ENCODE measurements around the gene KLHL17. TPM values are rescaled to one million over a fixed set of nuclear protein-coding genes. Genes with fewer than 3 reads are reported as not detected.

KLHL17 gene
- total RNA-seq, 1 experiment from 2014 or later: 27.8 TPM

DNA sequence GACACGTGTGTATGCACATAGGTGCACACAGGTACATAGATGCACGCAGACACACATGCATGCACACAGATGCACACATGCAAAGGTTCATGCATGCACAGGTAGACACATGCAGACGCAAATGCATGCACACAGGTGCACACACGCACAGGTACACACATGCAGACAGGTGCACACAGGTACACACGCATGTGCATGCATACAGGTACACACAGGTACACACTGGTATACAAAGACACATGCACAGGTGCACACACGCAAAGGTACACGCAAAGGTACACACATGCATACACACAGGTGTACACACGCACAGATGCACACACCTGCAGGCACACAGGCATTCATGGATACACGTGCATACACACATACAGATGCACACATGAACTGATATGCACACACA is 10.1 kb upstream of the KLHL17 start:
- no peak overlapping the region for H3K4me3 Mint-ChIP-seq (ENCODE audit: low read depth, unreplicated experiment)
- CTCF ChIA-PET: no interaction called here
- H3K4me1 Mint-ChIP-seq (ENCODE audit: low read depth, unreplicated experiment): no peaks in the 10 kb centered on the region
- TF ChIP-seq, protein P1, sequence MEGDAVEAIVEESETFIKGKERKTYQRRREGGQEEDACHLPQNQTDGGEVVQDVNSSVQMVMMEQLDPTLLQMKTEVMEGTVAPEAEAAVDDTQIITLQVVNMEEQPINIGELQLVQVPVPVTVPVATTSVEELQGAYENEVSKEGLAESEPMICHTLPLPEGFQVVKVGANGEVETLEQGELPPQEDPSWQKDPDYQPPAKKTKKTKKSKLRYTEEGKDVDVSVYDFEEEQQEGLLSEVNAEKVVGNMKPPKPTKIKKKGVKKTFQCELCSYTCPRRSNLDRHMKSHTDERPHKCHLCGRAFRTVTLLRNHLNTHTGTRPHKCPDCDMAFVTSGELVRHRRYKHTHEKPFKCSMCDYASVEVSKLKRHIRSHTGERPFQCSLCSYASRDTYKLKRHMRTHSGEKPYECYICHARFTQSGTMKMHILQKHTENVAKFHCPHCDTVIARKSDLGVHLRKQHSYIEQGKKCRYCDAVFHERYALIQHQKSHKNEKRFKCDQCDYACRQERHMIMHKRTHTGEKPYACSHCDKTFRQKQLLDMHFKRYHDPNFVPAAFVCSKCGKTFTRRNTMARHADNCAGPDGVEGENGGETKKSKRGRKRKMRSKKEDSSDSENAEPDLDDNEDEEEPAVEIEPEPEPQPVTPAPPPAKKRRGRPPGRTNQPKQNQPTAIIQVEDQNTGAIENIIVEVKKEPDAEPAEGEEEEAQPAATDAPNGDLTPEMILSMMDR (IDR thresholded peaks at IDR 0.05; ENCODE audit: unreplicated experiment): no peak
- intact Hi-C loops (cut with micrococcal nuclease; ENCODE audit: unreplicated experiment): no loop called here
- no TSS peak for BruUV-seq (replicated peaks)
- no peak overlapping the region for H3K27ac Mint-ChIP-seq (ENCODE audit: unreplicated experiment)
- peaks cover 22% of the 10 kb centered on the region for H3K36me3 Mint-ChIP-seq (ENCODE audit: insufficient read depth, unreplicated experiment)
- no peaks in the 10 kb centered on the region for H3K27me3 Mint-ChIP-seq (ENCODE audit: unreplicated experiment)
- H3K9me3 Mint-ChIP-seq (ENCODE audit: low read depth, unreplicated experiment): no peaks in the 10 kb centered on the region
- DNase-seq: no peak

DNA sequence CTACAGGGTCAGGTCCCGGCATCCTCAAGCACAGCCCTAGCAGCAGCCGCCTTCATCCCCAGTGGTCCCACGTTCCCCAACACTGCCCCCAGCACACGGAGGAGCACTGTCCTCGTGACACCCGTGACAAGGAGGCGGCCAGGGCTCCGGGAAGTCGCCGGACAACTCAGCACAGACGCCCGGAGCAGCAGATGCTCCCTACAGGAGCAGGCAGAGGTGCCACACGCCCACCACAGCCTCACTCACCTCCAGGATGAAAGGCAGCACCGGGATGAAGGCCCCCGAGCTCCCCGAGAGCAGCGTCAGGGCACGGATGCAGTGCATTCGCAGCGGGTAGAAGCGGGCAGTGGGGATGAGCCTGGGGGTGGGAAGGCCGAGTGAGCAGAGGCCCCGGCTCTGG is 9.5 kb upstream of the KLHL17 start:
- Mint-ChIP-seq H3K36me3 (ENCODE audit: insufficient read depth, unreplicated experiment) (peaks cover 17% of the 10 kb centered on the region), H3K27ac (ENCODE audit: unreplicated experiment) (no peak overlapping the region), H3K9me3 (ENCODE audit: low read depth, unreplicated experiment) (no peaks in the 10 kb centered on the region), H3K4me3 (ENCODE audit: low read depth, unreplicated experiment) (no peak overlapping the region), H3K4me1 (ENCODE audit: low read depth, unreplicated experiment) (no peaks in the 10 kb centered on the region), H3K27me3 (ENCODE audit: unreplicated experiment) (no peaks in the 10 kb centered on the region)
- TF ChIP-seq, protein P1 (IDR thresholded peaks at IDR 0.05; ENCODE audit: unreplicated experiment): no peak
- CTCF ChIA-PET: no interaction called here
- no TSS peak for BruUV-seq (replicated peaks)
- no peak for DNase-seq
- intact Hi-C loops (cut with micrococcal nuclease; ENCODE audit: unreplicated experiment): no loop called here

DNA sequence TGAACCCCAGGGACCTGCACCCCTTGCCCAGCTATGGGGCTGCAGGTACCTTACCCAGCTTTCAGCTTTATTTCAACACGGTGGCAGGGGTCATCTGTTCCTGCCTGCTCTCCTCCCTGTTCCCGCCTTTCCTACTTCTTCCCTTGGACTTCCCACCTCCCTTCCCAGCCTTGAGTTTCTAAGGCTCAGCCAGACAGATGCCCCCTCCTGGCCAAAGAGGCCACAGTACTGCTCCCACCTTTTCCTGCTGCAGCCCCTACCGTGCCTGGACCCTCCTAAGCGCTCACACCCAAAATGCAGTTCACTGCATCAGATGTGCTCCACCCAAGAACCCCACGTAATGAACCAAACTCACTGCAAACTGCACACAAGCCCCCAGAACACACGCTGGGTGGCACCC is 9.0 kb upstream of the KLHL17 start:
- H3K9me3 Mint-ChIP-seq (ENCODE audit: low read depth, unreplicated experiment): no peaks in the 10 kb centered on the region
- H3K4me1 Mint-ChIP-seq (ENCODE audit: low read depth, unreplicated experiment): no peaks in the 10 kb centered on the region
- DNase-seq: no peak
- intact Hi-C loops (cut with micrococcal nuclease; ENCODE audit: unreplicated experiment): no loop called here
- BruUV-seq (replicated peaks): no TSS peak
- no peak overlapping the region for H3K27ac Mint-ChIP-seq (ENCODE audit: unreplicated experiment)
- peaks cover 14% of the 10 kb centered on the region for H3K36me3 Mint-ChIP-seq (ENCODE audit: insufficient read depth, unreplicated experiment)
- no peaks in the 10 kb centered on the region for H3K27me3 Mint-ChIP-seq (ENCODE audit: unreplicated experiment)
- H3K4me3 Mint-ChIP-seq (ENCODE audit: low read depth, unreplicated experiment): no peak overlapping the region
- CTCF ChIA-PET: no interaction called here
- TF ChIP-seq, protein P1 (IDR thresholded peaks at IDR 0.05; ENCODE audit: unreplicated experiment): peak; percentile 25

DNA sequence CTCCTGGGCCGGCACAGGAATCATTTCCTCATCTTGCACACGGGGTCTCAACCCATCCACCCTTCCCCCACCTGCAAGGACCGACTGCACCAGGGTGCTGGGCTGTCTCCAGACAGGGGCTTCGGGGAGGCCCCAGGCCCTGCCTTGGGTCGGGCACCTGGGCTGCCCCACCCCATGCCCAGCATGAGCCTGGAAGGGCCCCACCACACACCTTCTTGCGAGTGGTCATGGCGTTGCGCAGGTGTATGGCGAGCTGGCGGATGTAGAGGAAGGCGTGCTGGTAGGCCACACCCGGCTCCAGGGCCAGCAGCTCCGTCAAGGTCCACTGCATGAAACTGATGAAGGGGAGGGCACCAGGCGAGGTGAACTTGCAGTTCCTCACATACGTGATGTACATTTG is 8.2 kb upstream of the KLHL17 start:
- no peak overlapping the region for H3K4me3 Mint-ChIP-seq (ENCODE audit: low read depth, unreplicated experiment)
- BruUV-seq (replicated peaks): no TSS peak
- DNase-seq: no peak
- no peaks in the 10 kb centered on the region for H3K9me3 Mint-ChIP-seq (ENCODE audit: low read depth, unreplicated experiment)
- no peaks in the 10 kb centered on the region for H3K27me3 Mint-ChIP-seq (ENCODE audit: unreplicated experiment)
- intact Hi-C loops (cut with micrococcal nuclease; ENCODE audit: unreplicated experiment): no loop called here
- CTCF ChIA-PET: no interaction called here
- TF ChIP-seq, protein P1 (IDR thresholded peaks at IDR 0.05; ENCODE audit: unreplicated experiment): no peak
- peaks cover 4% of the 10 kb centered on the region for H3K4me1 Mint-ChIP-seq (ENCODE audit: low read depth, unreplicated experiment)
- peaks cover 14% of the 10 kb centered on the region for H3K36me3 Mint-ChIP-seq (ENCODE audit: insufficient read depth, unreplicated experiment)
- H3K27ac Mint-ChIP-seq (ENCODE audit: unreplicated experiment): no peak overlapping the region

DNA sequence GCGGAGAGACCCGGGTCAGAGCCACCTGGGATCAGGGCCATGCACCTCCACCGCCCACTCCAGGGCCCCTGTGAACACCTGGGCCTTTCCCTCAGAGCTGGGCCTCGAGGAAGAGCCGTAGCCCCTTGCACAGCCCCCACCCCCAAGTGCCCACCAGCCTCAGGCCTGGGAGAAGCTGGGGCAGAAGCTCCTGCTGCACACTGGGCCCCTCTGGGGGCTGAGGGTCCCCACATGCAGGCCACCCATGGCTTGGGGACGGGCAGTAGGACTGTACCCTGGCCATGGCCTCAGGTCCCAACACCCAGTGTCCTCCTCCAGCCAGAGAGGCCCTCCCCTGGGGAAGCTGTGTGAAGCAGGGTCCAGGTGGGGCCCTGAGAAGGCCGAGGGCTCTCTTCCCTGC is 7.8 kb upstream of the KLHL17 start:
- H3K4me1 Mint-ChIP-seq (ENCODE audit: low read depth, unreplicated experiment): peaks cover 8% of the 10 kb centered on the region
- intact Hi-C loops (cut with micrococcal nuclease; ENCODE audit: unreplicated experiment): no loop called here
- BruUV-seq (replicated peaks): no TSS peak
- no peaks in the 10 kb centered on the region for H3K9me3 Mint-ChIP-seq (ENCODE audit: low read depth, unreplicated experiment)
- no peak for DNase-seq
- CTCF ChIA-PET: no interaction called here
- no peak overlapping the region for H3K4me3 Mint-ChIP-seq (ENCODE audit: low read depth, unreplicated experiment)
- TF ChIP-seq, protein P1 (IDR thresholded peaks at IDR 0.05; ENCODE audit: unreplicated experiment): no peak
- H3K27ac Mint-ChIP-seq (ENCODE audit: unreplicated experiment): no peak overlapping the region
- peaks cover 18% of the 10 kb centered on the region for H3K36me3 Mint-ChIP-seq (ENCODE audit: insufficient read depth, unreplicated experiment)
- no peaks in the 10 kb centered on the region for H3K27me3 Mint-ChIP-seq (ENCODE audit: unreplicated experiment)
